Activated naive CD4-positive, alpha-beta T cell (primary cell): Measurements from ENCODE around the gene BNIP2.
"Not testable (repeated sequence)": the region's sequence is repeated elsewhere in the genome, so short reads cannot be mapped to it uniquely, and the experiment has no call there.

Experiments
- DNase-seq, 4 experiments: peaks; one replicate each; lab custom pipeline; 2025; lab: John Stamatoyannopoulos, UW

Gene BNIP2

DNA sequence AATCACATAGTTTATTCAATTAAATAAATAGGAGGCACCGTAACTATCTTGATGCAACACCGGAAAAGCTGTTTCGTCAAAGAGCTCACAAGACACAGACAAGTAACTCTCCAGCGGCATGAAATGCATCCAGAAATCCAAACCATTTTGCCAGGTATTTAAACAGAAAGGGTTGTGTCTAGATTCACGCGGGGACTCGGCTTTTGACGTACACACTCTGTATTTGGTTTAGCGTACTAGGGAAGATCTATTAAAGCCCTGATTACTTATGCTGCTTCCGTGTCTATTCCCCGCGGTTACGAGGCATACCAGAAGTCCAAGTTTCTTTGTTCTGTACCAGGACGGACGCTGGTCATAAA, 718 bp downstream of the BNIP2 start:
- DNase-seq = peak in 1 of 4 experiments; percentile 22

DNA sequence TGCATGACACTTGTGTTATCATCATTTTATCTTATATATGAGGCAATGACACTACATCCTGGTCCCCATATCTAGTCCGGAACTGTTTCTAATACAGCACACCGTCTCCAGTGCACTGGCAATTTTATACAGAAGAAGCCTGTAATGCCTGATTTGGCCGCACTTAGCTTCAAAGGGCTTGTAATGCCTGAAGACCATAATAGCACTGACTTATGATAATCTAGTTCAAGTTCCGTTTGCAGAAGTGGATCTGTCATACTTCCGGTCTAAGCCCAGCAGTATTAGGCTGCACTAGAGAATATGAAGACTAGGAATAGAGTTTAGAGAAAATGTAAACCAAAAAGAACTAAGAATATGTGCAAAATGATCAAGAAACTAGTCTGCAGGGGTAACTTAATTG, 1.3 kb downstream of the BNIP2 start:
- DNase-seq = no peak

DNA sequence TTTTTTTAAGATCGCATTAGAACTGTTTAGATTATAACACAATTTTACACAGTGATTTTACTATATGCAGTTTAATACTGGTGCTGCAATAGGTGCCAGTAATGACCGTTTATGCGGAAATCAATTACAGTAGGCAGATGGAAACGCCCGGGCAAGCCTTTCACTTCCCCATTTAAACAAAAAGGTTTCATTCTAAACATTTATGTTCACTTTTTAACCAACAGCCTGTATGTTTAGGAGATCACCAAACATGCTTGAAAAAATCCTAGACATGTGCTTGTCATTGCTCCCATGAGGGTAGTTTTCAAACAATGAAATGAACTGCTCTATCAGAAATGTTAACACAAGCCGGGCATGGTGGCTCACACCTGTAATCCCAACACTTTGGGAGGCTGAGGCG, 2.7 kb downstream of the BNIP2 start:
- DNase-seq = no peak

DNA sequence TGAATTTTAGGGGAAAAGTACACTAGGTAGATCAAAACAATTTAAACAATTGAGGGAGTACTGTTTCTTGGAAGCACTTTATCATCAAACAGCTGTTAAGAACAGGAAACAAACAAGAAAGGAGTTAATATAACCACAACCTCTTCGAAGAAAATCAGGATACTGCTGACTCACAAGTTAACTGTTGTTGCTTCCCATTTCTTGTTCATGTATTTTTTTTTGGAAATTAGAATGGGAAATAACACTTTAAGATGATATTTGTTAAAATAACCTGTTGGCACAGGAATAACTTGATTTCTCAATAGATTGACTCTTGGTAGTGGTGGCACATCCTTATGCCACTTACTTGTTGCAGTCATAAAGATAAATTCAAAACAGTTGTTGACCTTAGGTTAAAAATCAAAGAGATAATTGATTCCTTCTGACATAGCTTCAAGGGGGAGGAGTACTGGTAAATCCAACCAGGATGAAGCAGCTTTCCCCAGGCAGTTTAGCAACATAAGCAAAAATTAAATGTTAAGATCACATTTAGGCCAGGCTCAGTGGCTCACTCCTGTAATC, 3.3 kb downstream of the BNIP2 start:
- DNase-seq = no peak

DNA sequence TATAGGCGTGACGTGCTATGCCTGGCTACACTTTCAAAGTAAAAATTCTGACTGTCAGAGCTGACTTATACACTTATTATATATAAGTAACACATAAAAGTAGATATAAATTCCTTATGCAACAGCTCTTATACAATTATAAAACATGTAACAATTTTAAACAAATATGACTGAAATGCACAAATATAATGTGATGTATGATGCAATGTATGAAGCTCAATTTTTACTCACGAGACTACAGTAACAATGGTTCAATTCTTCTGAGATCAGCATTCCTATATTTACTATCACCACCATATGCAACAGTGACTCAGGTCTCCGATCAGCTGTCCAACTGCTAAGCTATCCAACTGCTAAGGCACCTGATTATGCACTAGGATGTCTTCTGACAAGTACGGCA, 8.2 kb downstream of the BNIP2 start:
- DNase-seq = no peak

DNA sequence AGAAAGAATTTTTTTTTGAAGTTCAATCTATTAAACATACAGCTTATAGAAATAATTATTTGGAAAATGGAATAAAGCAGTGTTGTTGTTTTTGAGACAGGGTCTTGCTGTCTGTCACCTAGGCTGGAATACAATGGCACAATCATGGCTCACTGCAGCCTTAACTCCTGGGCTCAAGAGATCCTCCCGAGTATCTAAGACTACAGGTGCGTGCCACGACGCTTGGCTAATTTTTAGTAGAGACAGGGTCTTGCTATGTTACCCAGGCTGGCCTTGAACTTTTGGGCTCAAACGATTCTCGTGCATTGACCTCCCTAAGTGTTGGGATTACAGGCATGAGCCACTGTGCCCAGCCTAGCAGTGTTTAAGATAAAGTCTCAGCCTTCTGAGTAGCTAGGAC, 8.8 kb downstream of the BNIP2 start:
- DNase-seq = no peak

DNA sequence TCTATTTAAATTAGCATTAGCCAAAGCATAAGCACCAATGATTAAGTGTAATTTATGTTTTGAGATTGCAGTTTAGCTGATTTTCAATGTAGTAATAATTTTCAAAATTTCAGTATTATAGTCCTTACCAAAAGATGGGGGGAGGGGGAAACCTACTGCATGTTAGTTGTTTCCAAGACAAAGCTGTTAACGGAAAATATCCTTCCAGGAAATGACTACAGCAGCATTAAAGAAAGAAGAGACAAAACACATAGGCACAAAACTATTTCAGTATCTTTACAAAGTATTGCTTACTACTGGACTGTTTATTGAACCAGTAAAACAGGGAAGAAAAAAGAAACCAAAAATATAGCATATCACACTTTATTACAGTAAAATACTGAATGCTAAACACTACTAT, 10.5 kb downstream of the BNIP2 start:
- no peak for DNase-seq

DNA sequence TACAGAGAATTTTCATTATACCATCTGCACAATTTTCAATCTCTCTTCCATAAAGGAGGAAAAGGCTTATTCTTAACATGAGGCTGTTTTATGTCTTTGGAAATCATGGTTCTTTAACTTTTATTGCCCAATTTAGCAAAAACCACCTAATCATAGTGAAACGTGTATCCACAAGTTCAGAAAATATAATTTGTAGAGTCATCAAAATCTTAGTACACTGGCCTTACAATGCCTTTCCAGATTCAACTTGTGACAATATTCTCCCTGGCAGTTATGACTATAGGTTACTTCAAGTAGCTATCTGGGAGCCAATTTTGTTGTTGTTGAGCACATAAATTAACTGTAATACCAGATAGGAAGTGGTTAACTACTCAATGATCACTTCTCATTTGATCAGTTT, 10.9 kb downstream of the BNIP2 start:
- DNase-seq = no peak

DNA sequence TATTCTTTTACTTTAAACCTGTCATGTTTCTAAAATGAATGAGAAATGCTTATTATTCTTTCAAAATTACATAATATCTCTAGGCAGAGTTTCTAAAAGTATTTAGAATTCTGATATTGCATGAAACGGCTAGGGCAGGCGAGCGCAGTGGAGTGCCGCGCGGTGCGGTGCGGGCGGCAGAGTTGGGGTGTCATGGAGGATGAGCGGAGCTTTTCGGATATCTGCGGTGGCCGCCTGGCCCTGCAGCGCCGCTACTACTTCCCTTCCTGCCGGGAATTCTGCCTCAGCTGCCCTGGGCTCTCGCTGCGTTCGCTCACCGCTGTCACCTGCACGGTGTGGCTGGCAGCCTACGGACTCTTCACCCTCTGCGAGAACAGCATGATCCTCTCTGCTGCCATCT, 12.6 kb downstream of the BNIP2 start:
- no peak for DNase-seq

DNA sequence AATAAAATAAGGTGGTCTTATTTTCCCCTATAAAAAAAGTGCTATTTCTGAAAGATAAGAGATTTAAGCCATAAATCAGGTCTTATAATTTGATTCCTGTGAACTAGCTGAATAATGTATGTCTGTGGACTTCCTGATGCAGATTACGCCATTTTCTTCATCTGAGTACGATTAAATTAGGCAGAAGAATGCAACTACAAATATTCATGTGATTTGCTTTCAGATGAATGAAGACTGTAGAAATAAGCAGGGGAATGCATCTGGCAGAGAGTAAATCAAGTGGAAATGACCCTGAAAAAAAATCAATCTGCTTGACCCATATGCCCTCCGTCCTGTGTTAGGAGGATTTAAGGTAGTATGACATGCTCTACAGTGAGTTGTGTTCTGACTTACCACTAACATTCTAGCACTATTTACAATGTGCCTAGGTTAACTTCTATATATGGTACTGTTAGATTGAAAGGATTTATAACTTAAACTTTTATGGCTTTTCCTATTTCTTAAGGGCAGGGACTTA, 14.7 kb downstream of the BNIP2 start:
- DNase-seq = no peak

DNA sequence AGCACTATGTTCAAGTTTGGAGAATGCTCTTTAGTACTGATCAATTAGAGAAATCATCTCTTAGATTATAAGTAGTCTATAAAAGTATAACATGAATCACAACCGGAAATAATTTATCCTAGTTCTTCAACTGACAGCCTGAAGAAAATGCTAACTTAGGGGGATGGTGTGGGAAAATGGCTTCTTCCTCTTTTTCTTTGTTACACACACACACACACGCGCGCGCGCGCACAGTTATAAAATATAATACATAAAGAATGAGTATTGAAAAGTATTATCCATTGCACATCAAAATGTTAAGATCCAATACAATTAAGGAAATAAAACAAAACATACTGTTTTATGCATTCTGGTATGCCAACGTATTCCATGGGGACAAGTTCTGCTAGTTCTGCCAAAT, 20.6 kb downstream of the BNIP2 start:
- DNase-seq = no peak

DNA sequence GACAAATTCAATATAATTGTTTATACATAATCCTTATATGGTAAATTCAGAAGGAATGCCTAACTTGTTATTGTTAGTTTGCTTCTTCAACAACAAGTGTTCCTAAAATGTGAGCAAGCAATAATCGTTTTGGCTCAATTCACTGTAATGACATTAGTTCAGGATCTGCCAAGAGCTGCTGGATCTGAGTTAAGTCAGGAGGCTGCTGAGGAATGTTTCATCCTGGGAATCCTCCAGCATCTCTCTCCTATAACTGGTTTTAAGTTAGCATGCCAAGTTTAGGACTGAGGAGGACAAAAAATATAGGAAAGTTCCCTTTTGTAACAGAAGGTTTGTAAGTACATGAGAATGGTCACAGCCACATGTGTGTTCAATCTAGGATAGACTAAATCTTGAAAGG, 26.9 kb downstream of the BNIP2 start:
- DNase-seq = no peak

DNA sequence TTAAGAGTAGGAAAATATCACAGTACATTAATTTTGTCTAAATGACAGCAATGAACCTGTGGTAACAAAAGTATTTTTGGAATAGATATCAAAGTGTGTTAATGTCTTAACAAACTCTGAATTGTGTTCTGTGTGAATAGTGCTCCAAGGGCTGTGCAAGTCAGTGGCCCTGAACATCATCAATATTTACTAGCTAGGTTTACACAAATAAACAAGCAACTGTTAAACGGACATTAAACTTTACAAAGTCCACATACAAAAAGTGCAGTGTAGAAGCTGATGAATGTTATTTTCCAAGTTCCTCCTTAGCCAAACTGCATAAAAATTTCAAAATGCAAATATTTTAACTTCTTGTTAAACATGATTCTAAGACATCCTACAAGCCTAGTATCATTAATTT, 29.8 kb downstream of the BNIP2 start:
- DNase-seq = no peak

DNA sequence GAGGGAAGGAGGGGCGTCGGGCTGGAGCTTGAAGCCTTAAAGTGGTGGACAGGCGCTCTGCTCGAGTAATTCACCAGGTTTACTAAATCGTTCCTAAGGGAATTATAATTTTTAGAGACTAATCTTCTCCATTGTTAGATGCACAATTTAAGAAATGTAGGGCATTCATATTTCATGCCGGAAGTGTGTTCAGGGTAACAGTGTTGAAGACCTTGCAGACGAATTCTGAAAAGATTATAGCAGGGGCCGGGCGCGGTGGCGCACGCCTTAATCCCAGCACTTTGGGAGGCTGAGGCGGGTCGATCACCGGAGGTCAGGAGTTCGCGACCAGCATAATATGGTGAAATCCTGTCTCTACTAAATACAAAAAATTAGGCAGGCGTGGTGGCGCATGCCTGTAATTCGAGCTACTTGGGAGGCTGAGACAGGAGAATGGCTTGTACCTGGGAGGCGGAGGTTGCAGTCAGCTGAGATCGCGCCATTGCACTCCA, 31.4 kb downstream of the BNIP2 start:
- DNase-seq = no peak

DNA sequence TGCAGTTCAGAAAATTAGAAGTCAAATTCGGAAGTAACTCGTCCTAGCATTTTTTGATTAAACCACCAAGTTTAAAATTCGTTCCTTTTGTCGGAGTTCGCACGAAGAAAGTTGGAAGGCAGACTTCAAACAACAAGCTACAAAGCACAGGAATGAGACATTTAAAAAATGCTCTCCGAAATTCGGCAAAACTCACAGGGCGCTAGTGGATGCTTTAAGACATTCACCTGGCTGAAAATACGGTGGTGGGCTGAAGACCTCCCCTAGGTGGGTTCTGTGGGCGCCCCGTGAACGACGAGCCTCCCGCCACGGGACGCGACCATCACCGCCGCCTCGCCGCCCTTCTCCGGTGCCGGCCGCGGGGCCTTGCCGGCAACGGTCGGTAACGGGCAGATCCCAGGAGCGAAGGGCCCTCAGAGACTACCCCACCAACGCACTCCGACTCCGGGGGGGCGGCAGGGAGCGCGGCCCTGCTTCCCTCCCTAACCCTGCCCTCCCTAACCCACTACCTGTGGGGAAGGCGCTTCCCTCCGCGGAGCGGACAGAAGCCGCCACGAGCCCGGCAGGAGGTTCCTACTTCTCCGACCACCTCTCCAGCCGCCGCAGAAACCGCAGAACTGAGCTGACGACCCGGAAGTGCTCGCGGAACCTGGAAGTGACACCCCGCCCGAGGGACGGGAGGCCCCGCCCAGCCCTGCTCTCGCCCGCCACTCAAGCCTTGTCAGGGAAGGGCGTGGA, 32.1 kb downstream of the BNIP2 start, which contains the start of gene GTF2A2:
Gene GTF2A2, minus strand, starts transcription at position 619 of the 738 bp plus-strand sequence. CDS start 5,238 bp downstream, outside the sequence.
- DNase-seq = peak; percentile 71 to 86 (median 81)

DNA sequence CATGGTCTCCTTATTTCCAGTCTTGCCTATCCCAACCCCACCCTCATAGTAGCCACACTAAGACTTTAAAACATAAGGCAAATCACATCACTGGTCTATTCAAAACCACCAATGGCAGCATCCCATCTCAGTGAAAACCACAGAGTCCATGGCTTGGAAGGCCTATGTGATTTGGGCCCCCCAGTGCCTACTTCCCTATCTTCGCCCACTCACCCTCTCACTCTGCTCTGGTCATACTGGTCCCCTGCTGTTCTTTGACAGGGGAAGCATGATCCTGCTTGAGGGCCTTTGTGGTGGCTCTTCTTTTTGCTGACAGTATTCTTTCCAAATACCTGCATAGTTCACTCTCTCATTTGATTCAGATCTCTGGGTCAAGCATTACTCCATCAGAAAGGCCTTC, 35.1 kb downstream of the BNIP2 start:
- DNase-seq = no peak

DNA sequence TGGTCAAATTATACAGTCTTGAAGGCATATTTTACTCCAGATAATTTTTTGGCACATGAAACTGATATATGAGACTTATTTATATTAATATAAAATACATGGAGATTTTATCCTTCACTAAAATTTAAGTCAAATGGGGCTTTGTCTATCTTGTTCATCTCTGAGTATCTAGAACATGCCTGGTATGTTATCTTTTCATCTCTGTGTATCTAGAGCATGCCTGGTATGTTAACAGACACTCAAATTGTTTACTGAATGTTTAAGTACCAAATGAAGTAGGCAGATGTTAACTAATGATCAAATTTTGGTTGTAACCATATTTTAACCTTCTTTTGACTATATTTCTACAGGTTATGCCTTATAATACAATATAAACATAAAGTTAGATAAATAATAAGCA, 39.5 kb downstream of the BNIP2 start:
- DNase-seq = no peak

DNA sequence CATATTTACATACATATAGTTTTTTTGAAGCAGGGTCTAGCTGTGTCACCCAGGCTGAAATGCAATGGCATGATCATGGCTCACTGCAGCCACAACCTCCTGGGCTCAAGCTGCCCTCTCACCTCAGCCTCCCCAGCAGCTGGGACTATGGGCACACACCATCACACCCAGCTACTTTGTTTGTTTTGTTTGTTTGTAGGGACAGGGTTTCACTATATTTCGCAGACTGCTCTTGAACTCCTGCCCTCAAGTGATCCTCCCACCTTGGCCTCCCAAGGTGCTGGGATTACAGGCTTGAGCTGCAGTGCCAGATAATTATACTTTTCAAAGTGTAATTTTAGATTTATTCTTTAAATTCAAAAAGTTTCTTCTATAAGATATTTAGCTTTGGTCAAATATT, 42.0 kb downstream of the BNIP2 start:
- DNase-seq = no peak

DNA sequence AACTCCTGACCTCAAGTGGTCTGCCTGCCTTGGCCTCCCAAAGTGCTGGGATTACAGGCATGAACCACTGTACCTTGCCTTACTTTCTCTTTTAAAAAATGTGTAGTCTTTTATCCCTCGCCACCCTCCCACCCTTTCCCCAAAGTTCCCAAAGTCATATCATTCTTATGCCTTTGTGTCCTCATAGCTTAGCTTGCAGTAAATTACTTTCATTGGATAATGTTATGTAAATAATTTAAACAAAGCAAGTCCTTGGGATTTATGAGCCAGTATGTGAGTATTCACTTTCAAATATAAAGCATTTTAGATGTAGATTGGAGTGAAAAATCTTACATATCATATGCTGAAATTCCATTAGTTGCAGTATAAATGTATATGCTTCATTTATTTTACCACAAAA, 42.8 kb downstream of the BNIP2 start:
- DNase-seq = no peak

DNA sequence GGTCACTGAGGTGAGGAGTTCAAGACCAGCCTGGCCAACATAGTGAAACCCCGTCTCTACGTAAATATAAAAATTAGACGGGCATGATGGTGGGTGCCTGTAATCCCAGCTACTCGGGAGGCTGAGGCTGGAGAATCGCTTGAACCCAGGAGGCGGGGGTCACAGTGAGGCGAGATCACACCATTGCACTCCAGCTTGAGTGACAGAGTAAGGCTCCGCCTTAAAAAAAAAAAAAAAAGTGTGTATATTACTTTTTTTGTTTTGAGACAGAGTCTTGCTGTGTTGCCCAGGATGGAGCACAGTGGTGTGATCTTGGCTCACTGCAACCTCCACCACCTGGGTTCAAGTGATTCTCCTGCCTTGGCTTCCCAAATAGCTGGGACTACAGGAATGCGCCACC, 43.3 kb downstream of the BNIP2 start:
- DNase-seq = not testable (repeated sequence)

DNA sequence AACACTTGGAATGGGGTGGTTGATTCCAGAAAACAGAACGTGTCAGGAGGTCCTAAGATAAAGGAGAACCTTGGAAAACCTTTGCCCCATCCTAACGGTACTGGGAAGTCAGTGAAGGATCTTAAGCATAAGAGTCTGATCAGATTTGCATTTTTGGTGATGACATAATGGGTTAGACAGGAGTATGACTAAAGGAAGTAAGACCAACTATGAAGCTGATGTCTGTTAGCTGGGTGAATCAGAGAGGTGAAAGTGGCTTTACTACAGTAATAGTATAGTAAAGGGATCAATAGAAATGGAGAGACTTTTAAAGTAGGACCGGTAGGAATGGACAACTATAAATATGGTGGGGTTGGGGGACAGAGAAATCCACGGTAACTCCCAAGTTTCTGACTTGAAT, 44.4 kb downstream of the BNIP2 start:
- DNase-seq = no peak

DNA sequence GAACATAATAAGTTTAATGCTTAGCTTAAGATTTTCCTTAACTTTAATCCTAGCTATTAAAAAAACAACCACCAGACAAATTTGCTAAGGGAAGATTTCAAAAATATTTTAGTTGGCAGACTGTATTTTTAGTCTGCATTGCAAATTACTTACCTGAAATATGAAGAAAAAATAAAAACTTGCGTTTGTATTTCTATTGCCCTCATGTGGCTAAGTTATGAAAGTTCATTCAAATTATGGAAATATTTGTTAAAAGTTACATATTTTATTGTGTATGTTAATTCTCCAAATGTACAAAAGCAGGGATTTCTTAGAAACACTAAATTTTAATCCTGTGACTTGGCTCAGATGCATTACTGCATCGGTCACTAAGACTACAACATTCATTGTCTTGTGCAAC, 46.8 kb downstream of the BNIP2 start:
- no peak for DNase-seq

DNA sequence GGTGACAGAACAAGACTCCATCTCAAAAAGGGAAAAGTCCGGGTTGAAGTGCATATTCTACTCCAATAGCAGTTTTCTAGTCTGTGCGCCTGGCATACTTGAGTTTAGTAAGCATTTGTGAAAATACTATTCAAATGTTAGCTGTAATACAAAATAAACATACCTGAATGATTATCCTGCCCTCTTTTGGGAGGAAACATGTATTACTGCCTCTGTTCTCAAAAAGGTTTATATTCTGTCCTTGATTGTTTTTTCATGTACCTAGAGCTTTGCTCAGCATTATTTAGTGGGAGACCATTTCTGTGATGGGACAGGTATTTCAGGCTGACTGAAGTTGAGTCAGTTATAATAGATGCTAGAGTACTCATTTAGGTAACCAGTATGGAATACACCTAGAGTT, 51.6 kb downstream of the BNIP2 start:
- DNase-seq = not testable (repeated sequence)

DNA sequence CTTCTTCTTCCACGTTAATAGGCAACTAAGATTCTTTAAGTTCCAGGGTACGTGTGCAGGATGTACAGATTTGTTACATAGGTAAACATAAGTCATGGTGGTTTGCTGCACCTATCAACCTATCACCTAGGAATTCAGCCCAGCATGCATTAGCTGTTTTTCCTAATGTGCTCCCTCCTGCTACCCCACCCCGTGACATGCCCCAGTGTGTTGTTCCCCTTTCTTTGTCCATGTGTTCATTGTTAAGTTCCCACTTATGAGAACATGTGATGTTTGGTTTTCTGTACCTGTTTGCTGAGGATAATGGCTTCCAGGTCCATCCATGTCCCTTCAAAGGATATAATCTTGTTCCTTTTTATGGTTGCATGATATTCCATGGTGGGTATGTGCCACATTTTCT, 52.9 kb downstream of the BNIP2 start:
- DNase-seq = no peak
